ENCODE data around the gene TP53I11.

The TP53I11 gene

DNA sequence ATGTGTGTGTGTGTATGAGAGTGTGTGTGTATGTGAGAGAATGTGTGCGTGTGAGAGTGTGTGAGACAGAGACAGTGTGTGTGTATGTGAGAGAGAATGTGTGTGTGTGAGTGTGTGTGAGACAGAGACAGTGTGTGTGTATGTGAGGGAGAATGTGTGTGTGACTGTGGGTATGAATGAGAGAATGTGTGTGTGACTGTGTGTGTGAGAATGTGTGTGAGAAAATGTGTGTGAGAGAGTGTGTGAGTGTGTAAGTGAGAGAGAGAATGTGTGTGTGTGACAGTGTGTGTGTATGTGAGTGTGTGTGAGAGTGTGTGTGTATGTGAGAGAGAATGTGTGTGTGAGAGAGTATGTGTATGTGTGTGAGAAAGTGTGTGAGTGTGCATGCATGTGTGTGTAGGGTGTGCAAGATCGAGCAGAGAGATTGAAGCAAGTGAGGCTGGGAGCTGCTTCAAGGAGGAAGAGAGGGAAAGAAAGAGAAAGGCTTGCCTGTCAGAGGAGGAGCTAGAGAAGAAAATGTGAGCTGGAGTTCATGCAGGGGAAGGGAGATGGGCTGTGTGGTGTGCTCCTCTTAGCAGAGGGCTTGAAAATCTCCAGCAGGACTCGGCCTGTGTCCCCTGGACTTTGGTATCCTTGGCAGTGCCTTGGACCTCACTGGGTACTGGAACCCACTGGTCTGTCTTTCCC is 27.7 kb upstream of the TP53I11 start:
- TF ChIP-seq, protein P1, sequence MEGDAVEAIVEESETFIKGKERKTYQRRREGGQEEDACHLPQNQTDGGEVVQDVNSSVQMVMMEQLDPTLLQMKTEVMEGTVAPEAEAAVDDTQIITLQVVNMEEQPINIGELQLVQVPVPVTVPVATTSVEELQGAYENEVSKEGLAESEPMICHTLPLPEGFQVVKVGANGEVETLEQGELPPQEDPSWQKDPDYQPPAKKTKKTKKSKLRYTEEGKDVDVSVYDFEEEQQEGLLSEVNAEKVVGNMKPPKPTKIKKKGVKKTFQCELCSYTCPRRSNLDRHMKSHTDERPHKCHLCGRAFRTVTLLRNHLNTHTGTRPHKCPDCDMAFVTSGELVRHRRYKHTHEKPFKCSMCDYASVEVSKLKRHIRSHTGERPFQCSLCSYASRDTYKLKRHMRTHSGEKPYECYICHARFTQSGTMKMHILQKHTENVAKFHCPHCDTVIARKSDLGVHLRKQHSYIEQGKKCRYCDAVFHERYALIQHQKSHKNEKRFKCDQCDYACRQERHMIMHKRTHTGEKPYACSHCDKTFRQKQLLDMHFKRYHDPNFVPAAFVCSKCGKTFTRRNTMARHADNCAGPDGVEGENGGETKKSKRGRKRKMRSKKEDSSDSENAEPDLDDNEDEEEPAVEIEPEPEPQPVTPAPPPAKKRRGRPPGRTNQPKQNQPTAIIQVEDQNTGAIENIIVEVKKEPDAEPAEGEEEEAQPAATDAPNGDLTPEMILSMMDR (IDR thresholded peaks at IDR 0.05; ENCODE audit: low read depth, low read length), result no peak
- H3K4me3 ChIP-seq (ENCODE audit: low read depth, low read length), result no peak overlapping the region

DNA sequence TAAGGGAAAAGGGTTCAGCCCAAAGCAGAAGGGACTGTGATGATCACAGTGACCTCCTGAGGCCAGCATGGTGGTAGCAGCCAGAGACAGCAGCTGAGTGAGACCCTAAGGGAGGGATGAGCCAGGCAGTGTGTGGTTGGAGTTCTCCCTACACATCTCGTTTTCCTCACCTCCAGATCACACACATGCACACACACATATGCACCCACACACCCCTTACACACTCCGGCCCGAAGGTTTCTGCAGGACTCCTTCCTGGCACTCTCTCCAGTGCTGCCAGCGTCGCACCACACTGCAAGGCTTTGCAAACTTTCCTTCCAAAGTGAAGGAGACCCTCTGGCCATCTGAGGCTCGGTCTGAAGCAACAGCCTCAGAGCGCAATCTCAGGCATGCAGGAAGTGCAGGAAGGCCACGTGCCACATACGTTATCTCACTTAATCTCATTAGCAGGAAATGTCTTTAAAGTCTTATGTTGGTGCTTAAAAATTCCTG is 26.9 kb upstream of the TP53I11 start:
- TF ChIP-seq, protein P1 (IDR thresholded peaks at IDR 0.05; ENCODE audit: low read depth, low read length), result no peak
- no peak overlapping the region for H3K4me3 ChIP-seq (ENCODE audit: low read depth, low read length)

DNA sequence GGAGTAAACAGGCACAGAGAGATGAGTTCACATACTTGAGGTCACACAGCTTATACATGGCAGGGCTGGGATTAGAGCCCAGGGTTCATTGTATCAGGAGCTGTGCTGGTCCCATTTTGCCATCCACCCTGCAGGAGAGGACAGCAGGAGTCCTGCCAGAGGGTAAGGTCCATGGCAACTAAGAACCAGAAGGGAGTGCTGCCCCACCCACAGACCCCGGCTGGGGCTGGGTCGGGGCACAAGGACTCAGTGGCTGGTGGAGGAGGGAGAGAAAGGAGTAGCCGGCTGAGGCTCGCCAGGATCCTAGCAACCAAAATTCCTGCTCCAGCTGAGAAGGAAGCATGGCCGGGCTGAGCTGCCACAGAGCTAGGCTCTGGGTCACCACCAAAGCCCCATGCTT is 25.9 kb upstream of the TP53I11 start:
- TF ChIP-seq, protein P1 (IDR thresholded peaks at IDR 0.05; ENCODE audit: low read depth, low read length), result no peak
- no peak overlapping the region for H3K4me3 ChIP-seq (ENCODE audit: low read depth, low read length)

DNA sequence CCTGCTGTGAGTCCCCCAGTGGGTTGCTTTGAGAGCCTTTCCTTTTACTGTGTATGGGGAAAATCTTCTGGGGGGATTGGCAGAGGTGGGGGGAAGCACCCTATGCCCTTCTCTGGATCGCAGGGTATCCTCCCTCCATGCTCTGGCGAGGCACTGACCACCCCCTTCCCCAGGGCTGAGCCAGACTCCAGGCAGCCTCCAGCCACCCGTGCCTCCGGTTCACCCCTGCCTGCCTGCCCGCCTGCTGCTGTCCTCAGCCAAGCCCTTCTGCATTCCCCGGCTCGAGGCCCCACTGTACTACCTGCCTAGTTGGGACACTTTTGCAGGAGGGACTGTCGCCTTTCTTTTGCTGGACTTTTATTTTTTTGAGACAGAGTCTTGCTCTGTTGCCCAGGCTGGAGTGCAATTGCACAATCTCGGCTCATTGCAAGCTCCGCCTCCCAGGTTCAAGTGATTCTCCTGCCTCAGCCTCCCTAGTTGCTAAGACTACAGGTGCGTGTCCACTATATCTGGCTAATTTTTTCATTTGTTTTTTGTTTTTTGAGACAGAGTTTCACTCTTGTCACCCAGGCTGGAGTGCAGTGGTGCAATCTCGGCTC is 23.8 kb upstream of the TP53I11 start:
- no peak overlapping the region for H3K4me3 ChIP-seq (ENCODE audit: low read depth, low read length)
- TF ChIP-seq, protein P1 (IDR thresholded peaks at IDR 0.05; ENCODE audit: low read depth, low read length), result no peak

- TF ChIP-seq, protein P1 (IDR thresholded peaks at IDR 0.05; ENCODE audit: low read depth, low read length), result no peak
- H3K4me3 ChIP-seq (ENCODE audit: low read depth, low read length), result no peak overlapping the region
Measured at GRCh38 chr11:44973632-44974401, 23.1 kb upstream of the TP53I11 start.

- TF ChIP-seq, protein P1 (IDR thresholded peaks at IDR 0.05; ENCODE audit: low read depth, low read length), result no peak
- no peak overlapping the region for H3K4me3 ChIP-seq (ENCODE audit: low read depth, low read length)
Measured at GRCh38 chr11:44972746-44973435, 22.2 kb upstream of the TP53I11 start.

All from WI38 (cell line).